ENCODE results near the gene NTHL1.

- TF ChIP-seq CTCF (IDR thresholded peaks at IDR 0.05) (no peak), POLR2A (IDR thresholded peaks at IDR 0.05) (no peak)
Measured at GRCh38 chr16:2002406-2003230, 45.0 kb downstream of the NTHL1 start.

Data from Peyer's patch (tissue), 4 donors.